ENCODE data around the gene POLR3A.

DNA sequence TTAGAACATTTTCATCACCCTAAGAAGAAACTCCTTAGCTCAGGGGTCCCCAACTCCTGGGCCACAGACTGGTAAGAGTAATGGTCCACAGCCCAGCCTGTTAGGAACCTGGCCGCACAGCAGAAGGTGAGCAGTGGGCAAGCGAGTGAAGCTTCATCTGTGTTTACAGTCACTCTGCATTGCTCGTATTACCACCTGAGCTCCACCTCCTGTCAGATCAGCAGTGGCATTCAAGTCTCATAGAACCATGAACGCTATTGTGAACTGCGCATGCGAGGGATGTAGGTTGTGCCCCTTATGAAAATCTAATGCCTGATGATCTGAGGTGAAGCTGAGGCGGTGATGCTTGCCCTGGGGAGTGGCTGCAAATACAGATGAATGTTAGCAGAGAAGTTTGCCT is 65.4 kb downstream of the POLR3A start:
- no peak for TF ChIP-seq CTCF (IDR thresholded peaks at IDR 0.05)
- TF ChIP-seq EZH2 (IDR thresholded peaks at IDR 0.05; ENCODE audit: borderline replicate concordance, insufficient read depth, low read depth, low read length, poor library complexity, severe bottlenecking), result no peak

Data from B cell (primary cell).